T47D (cell line): ENCODE measurements around the gene ASCL4.

Experiments used
- DNase-seq, 2 experiments: peaks; one replicate each; pipeline versions ENCODE4 v3.0.0 to v3.0.0-alpha.2; 2011 to 2012; ENCODE audit warnings: low read depth in 1 of 2, low spot score in 1 of 2
- JUND ChIP-seq: IDR thresholded peaks from 2 replicates; pipeline ENCODE4 v1.6.1; 2012; ENCODE audit warnings: low read depth
- in situ Hi-C: cut with HindIII; loops from 2 replicates; pipeline ENCODE4 v1.10.0; 2016; ENCODE audit warnings: low sequenced_read_pairs, low pct_unique_long_range_greater_than_20kb

The ASCL4 gene

DNA sequence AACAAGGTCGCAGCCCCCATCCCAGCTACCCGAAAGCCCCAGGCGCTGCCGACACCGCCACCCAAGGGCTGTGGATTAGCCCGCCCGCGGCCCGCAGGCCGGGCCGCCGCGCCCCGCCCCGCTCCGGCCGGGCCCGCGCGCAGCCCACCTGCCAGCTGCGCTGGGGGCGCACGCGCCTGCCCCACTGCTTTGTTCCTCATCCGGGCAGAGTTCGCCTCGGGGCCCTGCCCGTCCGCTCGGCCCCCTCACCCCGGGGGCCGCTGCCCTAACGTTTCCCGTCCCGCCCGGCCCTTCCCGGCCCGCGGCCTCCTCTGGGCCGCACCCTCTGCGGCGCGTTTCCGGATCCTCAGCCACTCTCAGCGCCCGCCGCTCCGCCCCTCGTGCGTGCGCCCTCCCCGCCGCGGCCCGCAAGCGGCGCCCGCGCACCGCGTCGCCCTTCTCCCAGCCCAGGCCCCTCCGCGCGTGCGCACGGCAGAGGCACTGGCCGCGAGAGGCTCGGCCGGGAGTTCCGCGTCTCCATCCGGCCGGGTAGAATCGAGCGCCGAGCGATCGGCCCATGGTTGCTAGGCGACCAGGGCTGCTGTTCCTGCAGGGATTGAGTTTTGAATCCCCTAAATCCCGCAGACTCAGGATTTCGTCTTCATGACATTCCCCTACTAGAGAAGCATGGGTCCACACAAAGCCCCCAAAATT, 13.5 kb upstream of the ASCL4 start, which contains the start of gene PRDM4:
Gene PRDM4, minus strand, starts transcription at position 329 of the 693 bp plus-strand sequence. CDS start 622 bp downstream, outside the sequence.
- no peak for TF ChIP-seq JUND
- DNase-seq: peak; percentile 97 to 100
- in situ Hi-C loops: no loop called here

- DNase-seq: peak in 1 of 2 experiments; percentile 17
These were observed 13.0 kb upstream of the ASCL4 start for GRCh38 chr12:107761502-107761904.

GRCh38 chr12:107762874-107763273, 11.6 kb upstream of the ASCL4 start:
- DNase-seq: no peak
- TF ChIP-seq JUND: no peak
- in situ Hi-C loops: no loop called here

More at GRCh38 chr12:107761502-107761904, 13.0 kb upstream of the ASCL4 start:
- in situ Hi-C loops: no loop called here
- TF ChIP-seq JUND: no peak

- no peak for TF ChIP-seq JUND
These were observed 9.9 kb upstream of the ASCL4 start for GRCh38 chr12:107764626-107765025.

DNA sequence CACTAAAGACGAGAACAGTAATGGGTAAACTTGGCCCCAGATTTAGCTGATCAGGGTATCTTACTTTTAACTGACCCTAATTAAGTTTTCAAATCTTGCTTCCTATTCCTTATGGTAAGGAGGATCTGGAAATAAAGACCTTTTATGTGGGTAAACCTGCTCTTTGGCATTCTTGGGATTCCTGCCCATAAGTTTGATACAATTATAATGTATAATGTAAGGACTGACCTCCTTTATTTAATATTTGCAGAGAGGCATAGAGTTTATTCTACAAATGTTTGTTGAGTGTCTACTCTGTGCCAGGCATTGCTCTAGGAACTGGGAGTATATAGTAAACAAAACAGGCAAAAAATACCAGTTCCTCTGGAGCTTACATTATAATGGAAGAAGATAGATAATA, 9.2 kb upstream of the ASCL4 start:
- TF ChIP-seq JUND: no peak
- peak in 1 of 2 experiments; percentile 73 for DNase-seq
- in situ Hi-C loops: no loop called here

More at GRCh38 chr12:107764626-107765025, 9.9 kb upstream of the ASCL4 start:
- in situ Hi-C loops: no loop called here
- peak in 1 of 2 experiments; percentile 70 for DNase-seq

- no peak for TF ChIP-seq JUND
- peak in 1 of 2 experiments; percentile 54 for DNase-seq
- in situ Hi-C loops: no loop called here
These were observed 7.0 kb upstream of the ASCL4 start for GRCh38 chr12:107767466-107767865.

DNA sequence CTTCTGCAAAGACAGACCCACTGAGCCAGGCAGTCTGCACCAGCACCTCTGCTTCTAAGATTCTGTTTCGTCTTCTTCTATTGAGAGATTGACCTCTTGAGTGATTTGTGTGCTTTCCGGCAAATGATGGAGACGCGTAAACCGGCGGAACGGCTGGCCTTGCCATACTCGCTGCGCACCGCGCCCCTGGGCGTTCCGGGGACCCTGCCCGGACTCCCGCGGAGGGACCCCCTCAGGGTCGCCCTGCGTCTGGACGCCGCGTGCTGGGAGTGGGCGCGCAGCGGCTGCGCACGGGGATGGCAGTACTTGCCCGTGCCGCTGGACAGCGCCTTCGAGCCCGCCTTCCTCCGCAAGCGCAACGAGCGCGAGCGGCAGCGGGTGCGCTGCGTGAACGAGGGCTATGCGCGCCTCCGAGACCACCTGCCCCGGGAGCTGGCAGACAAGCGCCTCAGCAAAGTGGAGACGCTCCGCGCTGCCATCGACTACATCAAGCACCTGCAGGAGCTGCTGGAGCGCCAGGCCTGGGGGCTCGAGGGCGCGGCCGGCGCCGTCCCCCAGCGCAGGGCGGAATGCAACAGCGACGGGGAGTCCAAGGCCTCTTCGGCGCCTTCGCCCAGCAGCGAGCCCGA, 703 bp downstream of the ASCL4 start:
- DNase-seq: no peak
- no peak for TF ChIP-seq JUND
- in situ Hi-C loops: no loop called here

GRCh38 chr12:107776171-107776570, 1.7 kb downstream of the ASCL4 start:
- DNase-seq: no peak
- in situ Hi-C loops: no loop called here
- TF ChIP-seq JUND: no peak

GRCh38 chr12:107778383-107779025, 4.0 kb downstream of the ASCL4 start:
- no peak for TF ChIP-seq JUND
- in situ Hi-C loops: no loop called here
- no peak for DNase-seq

DNA sequence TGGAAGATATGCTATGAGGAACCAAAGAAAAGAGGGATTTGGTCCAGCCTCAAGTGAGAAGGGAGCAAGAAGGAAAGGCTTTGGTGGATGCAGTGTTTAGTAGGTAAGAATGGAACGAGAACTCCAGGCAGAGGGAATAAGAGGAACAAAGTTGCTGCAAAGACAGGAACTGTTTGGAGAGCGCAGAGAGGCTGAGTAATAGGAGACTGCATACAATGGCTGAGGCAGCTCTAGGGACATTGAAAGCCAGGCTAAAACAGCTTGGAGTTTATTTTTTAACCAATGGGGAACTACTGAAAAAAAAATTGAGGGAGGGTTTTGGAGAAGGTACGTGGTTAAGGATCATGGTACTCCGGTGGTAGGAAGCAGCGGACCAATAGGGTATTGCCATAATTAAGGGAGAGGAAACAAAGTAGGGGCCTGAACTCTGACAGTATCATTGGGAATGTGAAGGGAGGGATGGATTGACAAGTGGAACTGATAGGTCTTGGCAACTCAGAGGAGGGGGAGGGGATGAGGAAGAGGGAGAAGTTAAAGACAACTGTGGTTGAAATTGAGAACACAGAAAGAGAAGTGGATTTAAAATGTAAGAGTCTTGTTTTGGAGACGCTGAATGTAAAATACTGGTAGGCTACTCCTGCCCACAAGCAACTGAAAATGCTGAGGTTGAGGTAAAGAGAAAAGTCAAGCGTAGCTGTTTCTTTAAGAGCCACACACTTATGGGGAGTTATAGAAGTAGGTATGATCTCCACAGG, 4.8 kb downstream of the ASCL4 start:
- in situ Hi-C loops: no loop called here
- no peak for TF ChIP-seq JUND
- DNase-seq: no peak

DNA sequence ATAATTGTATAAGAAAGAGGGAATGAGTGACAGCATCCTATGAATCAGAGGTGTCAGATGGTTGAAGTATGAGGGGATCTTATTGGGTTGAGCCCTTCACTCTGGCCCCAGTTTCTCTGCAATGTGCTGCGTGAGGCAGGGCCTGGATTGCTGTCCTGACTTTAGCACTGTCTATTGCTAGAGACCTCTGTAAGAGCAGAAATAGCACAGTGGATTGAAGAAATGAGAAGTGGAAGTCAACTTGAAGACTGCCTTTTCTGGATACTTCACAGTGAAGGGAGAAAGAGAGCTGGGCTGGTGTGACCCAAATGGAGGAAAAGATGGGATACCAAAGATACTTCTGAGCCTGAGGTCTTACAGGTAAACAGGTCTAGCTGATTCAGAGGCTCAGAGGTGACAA, 5.8 kb downstream of the ASCL4 start:
- in situ Hi-C loops: no loop called here
- no peak for TF ChIP-seq JUND
- DNase-seq: no peak

DNA sequence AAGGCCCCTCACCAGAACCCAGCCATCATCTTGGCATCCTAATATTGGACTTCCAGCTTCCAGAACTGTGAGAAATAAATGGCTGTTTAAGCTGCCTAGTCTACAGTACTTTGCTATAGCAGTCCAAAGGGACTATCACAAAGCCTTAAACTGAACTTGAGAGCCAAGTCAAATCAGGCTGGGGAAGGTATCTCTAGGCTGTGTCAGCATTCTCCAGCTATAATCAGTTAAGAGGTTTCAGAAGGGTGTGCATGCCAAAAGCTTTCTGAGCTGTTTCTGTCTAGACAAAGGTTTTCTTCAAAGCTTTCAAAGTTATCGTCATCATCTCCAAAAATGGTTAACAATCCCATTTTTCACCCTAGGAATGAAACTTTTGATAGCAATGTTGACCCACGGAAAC, 7.6 kb downstream of the ASCL4 start:
- TF ChIP-seq JUND: no peak
- DNase-seq: no peak
- in situ Hi-C loops: no loop called here
